Heart left ventricle (tissue), 13 donors: ENCODE data around the gene PTPRD.

Source experiments
- POLR2A ChIP-seq, 2 donors: fragments of 450-650 bp; IDR thresholded peaks; one replicate each; pipeline ENCODE4 v1.6.1; 2017; ENCODE audit warnings: antibody characterized with exemption in 2 of 2, mild to moderate bottlenecking in 2 of 2, moderate library complexity in 2 of 2
- TF ChIP-seq, protein P1 (sequence below), 12 donors: fragments of 200-600 bp; sonication (generic) in 4 of 12; IDR thresholded peaks; one replicate each; pipeline versions ENCODE4 v1.5.0 to v1.8.0; 2018 to 2022; ENCODE audit warnings: antibody characterized with exemption in 12 of 12, mild to moderate bottlenecking in 5 of 12
- donor health status: ischemic (EF 13 %, LVEDD 7.1; RV severe dilation, severe dysfunction).
- donor health status: DM: no; HTN: yes; CAD: no.
- donor health status: DM: no; HTN: no; CAD: no.
- donor health status: ischemic (EF 25% LVEDD 6.9; RV normal size, moderate dysfunction).
- donor health status: ischemic (EF 25% LVEDD 5.7; RV mildly dilated, moderate dysfunction).
- donor health status: ischemic (EF 35%, LVEDD 5.7; RV mildly dilated, moderate dysfunction).
- donor health status: nonischemic (EF 11% LVEDD 7.7; RV severe dilation, severe dysfunction).
- donor health status: DM: yes; HTN: yes; CAD: no.
- donor health status: PGD.
- donor health status: ischemic (EF 29% LVEDD 5.4; RV normal size, mild dysfunction).
- donor health status: nonischemic (EF 23%, LVEDD 6.1; RV moderate dilation, normal function).

DNA sequence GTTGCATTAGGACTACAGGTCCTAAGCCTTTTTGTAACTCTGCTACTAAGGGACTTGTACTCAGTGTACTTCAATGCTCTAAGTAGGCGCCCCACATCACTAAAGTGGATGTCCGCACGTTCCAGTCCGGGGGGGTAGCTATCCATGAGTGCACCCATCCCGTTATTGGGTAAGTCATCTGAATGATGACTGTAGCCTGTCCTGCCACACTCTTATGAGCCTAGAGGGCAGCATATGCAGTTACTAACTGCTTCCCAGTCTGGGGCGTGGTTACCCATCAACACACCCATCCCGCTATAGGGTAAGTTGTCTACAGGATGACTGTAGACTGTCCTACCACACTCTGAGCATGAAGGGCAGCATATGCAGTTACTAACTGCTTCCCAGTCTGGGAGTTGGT is 1053.9 kb downstream of the PTPRD start:
- TF ChIP-seq, protein P1, sequence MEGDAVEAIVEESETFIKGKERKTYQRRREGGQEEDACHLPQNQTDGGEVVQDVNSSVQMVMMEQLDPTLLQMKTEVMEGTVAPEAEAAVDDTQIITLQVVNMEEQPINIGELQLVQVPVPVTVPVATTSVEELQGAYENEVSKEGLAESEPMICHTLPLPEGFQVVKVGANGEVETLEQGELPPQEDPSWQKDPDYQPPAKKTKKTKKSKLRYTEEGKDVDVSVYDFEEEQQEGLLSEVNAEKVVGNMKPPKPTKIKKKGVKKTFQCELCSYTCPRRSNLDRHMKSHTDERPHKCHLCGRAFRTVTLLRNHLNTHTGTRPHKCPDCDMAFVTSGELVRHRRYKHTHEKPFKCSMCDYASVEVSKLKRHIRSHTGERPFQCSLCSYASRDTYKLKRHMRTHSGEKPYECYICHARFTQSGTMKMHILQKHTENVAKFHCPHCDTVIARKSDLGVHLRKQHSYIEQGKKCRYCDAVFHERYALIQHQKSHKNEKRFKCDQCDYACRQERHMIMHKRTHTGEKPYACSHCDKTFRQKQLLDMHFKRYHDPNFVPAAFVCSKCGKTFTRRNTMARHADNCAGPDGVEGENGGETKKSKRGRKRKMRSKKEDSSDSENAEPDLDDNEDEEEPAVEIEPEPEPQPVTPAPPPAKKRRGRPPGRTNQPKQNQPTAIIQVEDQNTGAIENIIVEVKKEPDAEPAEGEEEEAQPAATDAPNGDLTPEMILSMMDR (IDR thresholded peaks at IDR 0.05), result no peak
- no peak for TF ChIP-seq POLR2A (IDR thresholded peaks at IDR 0.05)
